Mammary epithelial cell (primary cell): Measurements from ENCODE around the gene SPHK1.

ENCODE experiments used
- EZH2 ChIP-seq: IDR thresholded peaks from 2 replicates; pipeline ENCODE4 v1.6.1; 2012; ENCODE audit warnings: low read length, inconsistent platforms, borderline replicate concordance
- TF ChIP-seq, protein P1 (sequence below), 2 donors: IDR thresholded peaks in 1 of 2; conservative IDR thresholded peaks in 1 of 2; 2 replicates each; pipeline ENCODE4 v1.5.1; 2011 to 2012; ENCODE audit warnings: inconsistent platforms in 2 of 2, low read length in 2 of 2, mild to moderate bottlenecking in 2 of 2, control low read depth in 1 of 2, low read depth in 1 of 2; ENCODE audit not compliant: insufficient read depth in 1 of 2; ENCODE audit errors: extremely low read depth in 1 of 2

DNA sequence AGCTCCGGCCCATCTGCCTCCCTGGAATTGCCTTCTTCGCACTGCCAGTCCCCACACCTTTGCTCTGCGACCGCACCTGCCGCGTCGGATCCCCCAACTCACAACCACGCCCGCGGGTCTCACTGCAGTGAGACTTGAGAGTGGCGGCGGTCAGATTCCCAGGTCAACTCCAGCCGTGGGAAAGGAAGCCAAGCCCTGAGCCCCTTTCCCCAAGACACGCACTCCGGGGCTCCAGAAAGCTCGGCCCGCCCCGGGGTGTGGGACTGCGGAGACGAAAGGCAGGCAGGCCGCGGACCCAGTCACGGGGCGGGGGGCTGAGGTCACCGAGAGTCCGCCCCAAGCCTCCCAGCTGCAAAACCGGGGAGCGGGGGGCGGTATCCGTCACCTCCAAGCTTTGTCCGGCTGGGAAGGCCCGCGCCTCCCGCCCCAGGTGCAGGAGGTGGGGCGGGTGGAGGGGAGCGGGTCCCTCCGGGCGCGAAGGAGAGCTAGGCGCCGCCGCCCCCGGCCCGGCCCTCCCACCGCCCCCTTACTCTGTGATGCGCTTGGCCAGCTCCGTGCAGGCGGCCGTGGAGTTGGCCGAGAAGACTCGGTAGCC, 31.3 kb upstream of the SPHK1 start:
- TF ChIP-seq, protein P1, sequence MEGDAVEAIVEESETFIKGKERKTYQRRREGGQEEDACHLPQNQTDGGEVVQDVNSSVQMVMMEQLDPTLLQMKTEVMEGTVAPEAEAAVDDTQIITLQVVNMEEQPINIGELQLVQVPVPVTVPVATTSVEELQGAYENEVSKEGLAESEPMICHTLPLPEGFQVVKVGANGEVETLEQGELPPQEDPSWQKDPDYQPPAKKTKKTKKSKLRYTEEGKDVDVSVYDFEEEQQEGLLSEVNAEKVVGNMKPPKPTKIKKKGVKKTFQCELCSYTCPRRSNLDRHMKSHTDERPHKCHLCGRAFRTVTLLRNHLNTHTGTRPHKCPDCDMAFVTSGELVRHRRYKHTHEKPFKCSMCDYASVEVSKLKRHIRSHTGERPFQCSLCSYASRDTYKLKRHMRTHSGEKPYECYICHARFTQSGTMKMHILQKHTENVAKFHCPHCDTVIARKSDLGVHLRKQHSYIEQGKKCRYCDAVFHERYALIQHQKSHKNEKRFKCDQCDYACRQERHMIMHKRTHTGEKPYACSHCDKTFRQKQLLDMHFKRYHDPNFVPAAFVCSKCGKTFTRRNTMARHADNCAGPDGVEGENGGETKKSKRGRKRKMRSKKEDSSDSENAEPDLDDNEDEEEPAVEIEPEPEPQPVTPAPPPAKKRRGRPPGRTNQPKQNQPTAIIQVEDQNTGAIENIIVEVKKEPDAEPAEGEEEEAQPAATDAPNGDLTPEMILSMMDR (conservative IDR thresholded peaks at IDR 0.05 in 1 of 2, IDR thresholded peaks at IDR 0.05 in 1 of 2; ENCODE audit: extremely low read depth in 1 of 2, insufficient read depth in 1 of 2, low read depth in 1 of 2, low read length in 2 of 2) = no peak
- no peak for TF ChIP-seq EZH2
